HG02642 (cell line): ENCODE measurements around the gene CA5A.
A peak's percentile ranks its signal among the peaks of the same experiment; 100 is the strongest.

Experiments
- ATAC-seq: cut with Tn5 transposase; IDR thresholded peaks from one replicate; pipeline ENCODE4 v1.9.1; 2021; ENCODE audit warnings: mild to moderate bottlenecking; ENCODE audit not compliant: unreplicated experiment, poor library complexity

CA5A gene

DNA sequence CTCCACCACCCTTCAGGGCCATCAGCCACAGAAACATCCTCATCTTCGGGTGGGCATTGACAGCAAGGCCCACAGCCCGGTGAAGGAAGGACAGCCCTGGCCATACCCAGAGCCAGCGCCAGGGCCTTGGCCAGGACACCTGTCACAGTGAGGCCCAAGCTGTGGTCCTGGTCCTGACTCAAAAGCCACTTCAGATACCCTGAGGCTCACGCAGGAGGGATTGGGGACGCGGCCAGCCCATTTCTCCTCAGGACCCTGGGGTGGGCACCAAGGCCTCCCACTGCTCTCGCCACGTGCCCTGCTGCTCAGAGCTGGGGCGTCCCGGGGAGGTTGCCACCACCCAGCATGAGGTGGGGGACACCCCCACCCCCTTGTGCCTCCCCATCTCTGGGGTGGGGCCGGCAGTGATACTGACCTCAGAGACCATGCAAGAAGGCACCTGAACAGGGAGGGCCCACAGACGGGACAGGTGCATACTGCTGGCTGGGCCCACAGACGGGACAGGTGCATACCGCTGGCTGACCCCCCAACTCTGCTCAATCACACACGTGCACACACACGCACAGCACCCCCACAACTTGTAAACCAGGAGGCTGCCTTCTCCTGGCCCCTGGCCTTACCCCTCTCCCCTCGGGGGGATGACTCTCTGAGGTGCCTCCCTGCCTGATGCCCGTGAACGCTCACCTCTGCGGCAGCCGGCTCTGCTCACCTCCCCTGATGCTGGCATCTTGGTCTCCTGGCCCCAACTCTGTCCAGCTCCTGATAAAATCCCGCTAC is 81.2 kb downstream of the CA5A start:
- ATAC-seq = no peak

DNA sequence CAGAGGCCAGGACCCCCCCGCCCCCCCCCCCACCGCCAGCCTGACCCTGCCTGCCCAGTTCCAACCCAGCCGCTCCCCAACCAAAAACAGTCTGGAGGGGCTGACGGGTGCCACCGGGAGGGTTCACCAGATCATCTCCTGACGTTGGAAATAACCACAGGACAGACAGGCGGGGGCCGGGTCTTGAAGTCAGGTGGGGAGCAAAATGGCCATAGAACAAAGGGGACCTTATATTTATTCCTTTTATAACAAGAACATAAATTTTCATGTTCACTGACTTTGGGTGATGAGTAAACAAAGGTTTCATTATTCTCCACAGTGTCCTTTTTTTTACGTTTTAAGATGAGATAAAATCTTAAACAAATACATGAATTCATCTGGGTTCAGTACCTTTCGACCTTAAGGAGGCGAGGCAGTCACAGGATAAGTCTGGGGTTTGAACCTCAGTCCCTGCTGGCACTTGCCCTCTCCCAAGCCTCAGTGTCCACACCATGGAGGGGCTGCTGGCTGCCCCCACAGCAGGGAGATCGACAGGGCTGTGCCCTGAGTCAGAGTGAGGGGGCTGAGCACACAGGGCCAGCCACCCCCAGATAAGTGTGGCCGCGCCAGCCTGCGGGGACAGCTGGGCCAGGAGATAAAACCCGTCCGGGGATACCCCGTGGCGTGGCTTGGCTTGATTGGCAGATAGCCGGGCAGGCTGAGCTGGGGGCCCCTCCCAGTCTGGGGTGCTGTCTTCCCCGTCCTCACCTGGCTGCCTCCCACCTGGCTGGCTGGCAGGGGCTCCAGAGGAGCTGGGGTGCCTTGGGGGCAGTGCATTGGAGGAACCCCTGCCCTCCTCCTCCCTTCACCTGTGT is 82.0 kb downstream of the CA5A start:
- ATAC-seq = no peak

DNA sequence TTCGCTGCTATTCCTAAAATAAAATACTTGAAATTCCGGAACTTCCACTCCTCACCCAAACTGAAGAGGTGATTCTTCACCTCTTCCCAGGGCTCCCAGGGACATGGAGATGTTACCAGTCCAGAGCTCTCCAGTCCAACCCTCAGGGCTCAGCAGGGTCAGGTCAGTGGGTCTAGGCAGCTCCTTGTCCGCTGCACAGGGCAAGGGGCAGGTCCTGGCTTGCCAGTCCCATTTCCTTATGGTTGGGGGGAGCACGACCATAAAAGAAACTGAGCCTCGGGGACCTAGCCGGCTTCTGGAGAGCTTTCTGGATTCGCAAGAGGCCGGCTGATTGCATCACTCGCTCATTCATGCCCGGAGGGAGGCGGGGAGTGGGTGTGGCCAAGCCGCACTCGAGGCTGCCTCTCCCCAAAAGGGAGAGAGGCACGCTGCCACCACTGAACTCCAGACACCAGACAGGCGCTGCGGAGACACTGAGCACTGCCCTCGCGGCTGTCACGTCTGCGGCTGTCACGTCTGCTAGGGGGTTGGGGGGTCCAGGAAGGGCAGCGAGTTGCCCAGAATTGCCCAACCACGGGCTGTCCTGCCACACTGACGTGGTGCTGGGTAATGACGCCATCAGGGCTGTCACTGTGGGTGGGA is 82.8 kb downstream of the CA5A start:
- peak; percentile 65 for ATAC-seq

DNA sequence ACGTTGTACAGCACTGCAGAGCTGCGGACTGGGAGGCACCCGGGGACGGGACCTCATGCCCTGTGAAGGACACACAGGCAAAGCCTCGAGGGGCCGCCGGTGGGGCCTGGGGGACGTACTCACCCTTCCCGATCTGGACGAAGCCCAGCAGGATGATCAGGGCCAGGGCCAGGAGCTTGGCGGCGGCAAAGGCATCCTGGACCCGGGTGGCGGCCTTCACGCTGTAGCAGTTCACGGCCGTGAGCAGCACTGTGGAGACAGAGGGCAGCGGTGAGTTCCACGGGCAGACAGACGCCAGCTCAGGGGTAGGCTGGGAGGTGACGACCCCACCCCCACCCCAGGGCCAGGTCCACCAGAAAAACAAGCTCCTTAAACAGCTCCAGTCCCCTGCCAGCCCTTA is 84.7 kb downstream of the CA5A start:
- no peak for ATAC-seq

DNA sequence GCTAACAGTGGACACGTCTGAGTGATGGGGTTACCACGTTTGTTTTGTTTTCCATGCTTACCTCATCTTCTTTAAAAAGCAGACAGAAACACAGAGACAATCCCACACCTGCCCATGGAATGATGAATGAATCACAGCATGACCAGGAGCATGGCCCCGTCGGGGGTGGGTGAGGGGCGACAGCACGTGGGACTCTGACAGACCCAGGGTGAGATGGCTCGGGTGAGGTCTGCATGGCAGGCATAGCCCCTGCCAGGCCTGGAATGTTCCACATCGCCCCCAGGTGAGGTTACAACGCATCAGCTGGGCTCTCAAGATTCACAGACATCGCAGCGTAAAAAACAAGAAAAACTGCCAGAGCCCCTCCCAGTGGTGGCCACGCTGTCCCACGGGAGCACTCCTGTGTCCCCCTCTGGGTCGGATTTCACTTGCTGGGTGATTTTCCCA is 85.2 kb downstream of the CA5A start:
- no peak for ATAC-seq

DNA sequence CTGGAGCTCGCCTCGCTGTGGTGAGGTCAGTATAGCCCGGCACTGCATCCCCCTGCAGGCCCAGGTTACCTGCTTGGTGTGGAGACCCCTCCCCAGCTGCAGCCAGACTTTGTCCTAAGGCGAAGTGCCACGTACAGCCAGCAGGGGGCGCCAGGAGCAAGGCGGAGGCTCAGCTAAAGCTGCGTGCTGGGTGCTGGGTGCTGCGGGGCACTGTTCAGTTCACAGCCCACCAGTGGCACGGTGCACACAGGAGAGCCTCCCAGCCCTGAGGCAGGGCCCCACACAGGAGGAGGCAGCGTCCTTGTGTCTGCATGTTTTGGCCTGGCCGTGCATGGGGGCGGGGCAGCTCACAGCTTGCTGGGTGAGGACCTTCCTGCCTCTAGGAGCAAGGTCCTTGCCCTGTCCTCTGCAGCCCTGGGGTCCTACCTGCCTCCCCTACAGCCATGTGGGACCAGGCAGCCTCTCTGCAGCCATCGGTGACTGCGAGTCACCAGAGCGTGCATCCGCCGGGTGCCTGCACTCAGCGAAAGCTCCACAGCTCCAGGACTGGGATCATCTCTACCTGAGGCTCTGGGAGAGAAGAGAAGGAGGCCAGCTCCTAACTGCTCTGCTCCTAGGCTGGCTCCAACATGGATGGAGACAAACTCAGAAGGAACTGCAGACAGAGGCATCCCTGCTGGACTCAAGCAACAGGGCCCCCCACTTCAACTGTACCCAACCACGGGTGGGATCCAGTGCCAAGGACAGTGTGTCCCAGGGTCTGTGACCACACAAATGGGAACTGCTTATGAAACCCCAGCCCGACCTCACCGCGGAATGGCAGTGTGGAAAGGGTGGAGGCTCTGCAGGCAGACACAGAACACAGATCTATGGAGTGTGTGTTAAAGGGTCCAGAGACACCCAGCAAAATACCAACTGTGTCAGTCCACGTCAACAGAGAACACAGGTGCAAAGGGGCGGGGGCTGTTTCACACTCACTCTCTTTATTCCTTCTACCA is 86.0 kb downstream of the CA5A start:
- ATAC-seq = peak; percentile 41

DNA sequence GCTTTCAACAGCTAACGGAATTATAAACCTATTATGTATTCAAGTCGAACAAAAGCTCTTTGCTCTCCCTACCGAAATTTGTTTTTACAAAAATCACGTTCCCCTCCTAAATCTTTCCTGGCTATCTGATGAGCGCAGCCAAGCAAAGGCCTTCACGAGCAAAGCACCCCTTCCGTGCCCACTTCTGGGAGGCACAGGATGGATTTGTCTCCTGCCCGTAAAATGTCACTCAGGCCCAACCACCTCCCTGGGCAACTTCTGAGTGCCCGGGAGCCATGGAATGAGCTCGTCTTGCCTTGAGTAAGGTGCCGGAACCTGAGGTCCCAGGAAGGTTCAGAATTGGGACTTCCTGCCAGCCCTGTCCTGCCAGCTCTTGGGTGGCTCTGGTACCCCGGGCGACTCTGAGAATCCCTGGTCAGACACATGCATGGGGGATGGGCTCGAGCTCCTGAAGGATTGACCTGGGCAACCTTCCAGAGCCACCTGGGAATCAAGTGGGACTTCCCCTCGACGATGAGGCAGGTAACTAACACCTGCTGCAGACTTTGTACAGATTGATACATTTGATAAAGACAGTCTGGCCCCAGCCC is 86.8 kb downstream of the CA5A start:
- peak; percentile 3 for ATAC-seq

DNA sequence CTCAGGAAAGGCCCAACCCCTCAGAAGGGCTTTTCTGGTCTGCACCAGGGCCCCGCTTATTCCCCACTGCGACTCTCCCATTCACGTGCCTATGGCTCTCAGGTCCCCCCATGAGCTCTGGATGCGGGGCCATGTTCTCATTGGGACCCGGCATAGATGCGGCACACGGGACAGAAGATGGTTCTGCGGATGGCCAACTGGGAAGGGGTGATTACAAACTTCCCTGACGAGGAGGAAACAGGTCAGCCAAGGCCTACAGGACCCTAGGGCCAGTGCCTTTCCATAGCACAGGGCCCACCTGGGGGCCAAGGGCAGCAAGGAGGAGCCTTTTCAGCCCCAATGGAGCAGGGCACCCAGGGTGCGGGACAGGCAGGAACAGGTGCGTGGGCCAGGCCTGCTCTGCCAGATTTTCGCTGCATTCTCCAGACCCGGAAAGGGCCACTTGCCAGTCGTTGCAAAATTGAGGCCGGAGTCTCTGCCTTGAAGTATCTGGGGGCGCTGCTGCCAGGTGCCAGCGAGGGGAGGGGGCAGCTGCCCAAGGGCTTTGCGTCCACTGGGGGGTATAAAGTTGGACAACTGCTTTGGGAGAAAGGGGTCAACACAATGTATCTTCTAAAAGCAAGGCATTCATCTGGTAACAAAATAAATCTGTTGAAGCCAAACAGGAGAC is 87.5 kb downstream of the CA5A start:
- ATAC-seq = no peak

DNA sequence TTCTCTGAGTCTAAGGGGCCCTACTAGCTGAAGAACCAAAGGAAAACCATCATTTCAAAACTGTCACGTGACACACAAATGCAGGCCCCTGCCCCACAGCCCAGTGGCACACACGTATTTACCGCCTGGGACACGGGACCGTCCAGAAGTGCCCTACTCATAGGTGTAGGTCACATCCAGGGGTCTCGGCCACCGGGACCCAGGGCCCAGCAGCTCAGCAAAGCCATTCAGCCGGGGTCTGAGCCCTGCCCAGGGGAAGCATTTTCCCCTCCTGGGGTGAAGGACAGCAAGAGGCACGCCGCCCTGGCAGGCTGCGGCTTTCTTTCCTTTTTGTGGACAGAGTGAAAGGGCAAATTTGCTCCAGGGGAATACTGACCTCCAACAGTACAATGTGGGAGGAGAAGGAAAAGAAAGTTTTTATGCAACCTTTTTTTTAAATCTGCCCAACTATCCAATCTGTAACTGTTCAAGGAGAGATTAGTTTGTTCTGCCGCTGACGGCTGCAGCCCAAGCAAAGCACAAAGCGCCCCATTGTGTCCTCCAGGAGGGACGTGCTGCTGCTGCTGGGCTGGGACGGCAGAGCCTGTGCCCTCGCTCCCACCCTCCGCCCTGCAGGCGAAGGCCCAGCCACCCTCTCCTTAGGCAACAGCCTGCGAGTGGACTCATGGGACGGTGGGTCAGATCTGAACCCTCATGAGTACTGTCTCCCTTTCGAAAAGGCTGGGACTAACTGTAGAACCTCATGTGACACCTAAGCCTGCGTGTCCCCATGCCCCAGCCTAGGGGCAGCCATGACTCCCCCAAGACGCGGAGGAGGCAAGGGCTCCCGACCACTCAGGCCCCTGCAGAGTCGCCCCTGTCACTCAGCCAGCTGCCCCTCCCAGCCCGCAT is 88.3 kb downstream of the CA5A start:
- no peak for ATAC-seq

DNA sequence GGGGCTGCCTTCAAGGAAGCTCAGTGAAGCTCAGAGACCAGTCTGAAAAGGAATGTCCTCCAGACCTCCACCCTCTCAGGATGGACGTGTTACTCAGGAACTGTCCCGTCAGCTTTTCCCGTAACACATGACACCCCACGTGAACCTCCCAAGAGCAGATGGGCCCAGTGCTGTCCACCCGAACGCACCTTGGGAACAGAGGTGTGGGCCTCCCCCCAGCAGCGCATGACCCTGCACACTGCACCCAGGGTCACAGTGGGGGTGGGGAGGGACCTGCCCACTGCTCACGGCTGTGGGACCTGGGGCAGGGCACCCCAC is 88.9 kb downstream of the CA5A start:
- ATAC-seq = no peak

DNA sequence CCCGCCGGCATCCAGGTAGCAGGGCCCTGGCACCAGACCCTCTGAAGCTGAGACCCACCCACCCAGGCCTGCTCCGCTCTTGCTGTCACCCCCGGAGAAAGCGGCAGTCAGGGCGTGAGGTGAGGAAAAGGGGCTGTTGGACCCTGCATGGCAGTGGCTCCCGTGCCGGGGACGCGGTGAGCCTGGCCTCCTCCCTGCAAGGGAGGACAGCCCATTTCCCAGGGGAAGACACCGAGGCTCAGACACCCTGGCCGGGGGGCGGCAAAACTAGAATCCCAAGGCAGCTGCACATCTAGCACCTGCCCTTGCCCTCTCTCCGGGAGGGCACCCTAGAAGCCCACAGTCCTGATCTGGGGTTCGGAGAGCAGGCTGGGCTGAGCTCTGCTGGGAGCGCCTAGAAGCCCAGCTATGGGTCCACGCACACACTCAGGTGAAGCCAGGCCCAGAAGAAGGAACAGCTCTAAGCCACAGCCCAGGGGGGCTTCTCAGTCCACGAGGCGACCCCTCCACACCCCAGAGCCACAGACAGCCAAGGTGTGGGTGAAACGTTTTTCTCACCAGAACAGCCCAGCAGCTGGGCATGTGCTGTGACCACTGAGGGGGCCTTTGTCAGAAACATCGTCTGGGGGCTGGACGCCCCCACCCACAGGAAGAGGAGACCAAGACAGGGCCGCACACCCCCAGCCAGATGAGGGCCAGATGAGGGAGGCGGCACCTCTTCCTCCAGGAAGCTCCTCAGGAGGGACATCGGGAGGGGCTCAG is 89.4 kb downstream of the CA5A start:
- no peak for ATAC-seq

DNA sequence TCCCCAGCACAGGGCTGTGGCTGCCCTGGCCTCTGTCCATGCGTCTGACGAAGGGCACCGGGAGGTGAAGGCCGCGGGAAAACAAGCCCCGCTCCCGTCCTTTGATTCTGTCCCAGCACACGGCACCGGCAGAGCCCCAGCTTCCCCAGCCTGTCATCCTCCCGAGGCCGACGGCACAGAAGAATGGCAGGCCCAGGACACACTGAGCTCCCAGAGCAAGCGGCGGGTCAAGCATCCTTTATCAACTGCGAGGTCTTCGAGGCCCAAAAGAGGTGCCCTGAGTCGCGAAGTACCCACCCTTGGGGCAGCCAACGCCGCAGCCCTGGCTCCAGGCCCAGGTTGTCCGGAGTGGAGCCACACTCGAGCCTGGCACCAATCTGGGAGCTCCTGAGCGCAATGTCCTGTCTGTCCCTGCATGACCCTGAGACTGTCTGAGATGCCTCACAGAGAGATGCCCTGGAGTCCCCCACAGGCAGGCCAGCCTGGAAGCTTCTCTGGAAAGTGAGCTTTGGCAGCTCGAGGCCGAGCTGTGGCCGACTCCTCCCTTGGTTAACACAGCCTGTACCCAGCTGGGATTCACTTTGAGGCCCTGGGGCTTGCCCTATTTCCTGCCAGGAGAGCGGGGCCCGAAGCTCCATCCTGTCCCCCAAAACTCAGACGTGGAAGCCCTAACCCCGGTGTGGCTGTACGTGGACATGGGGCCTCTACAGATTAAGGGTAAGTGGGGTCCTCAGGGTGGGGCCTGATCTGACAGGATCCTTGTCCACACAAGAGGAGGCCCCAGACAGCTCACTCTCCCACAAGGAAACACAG is 90.3 kb downstream of the CA5A start:
- ATAC-seq = no peak

DNA sequence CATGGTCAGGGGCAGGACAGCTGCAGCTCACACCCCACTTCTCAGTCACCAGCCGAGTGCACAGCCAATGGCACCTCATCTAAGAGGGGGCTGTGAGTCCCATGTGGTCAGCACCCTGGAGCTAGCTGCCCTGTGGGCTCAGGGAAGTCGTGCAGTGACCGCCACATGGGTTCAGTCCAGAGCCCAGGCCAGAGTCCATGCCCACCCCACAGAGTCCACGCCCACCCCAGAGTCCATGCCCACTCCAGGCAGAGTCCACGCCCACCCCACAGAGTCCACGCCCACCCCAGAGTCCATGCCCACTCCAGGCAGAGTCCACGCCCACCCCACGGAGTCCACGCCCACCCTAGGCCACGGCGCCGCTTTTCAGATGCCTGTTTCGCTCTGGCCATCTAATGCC is 91.1 kb downstream of the CA5A start:
- no peak for ATAC-seq

DNA sequence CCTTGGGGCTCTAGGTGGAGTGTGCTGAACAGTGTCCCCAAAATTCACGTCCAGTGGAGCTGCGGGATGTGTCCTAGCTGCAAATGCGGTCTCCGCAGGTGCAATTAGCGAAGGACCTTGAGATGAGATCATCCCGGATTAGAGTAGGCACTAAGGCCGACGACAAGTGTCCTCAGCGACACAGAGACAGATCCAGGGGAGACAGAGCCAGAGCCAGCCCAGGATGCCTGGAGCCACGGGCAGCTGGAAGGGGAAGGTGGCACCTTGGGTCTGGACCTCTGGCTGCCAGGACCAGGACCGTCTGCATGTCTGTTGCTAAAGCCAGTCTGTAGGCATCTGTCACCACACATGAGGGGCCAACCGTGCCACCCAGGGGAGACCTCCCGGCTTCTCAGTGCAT is 91.5 kb downstream of the CA5A start:
- no peak for ATAC-seq

DNA sequence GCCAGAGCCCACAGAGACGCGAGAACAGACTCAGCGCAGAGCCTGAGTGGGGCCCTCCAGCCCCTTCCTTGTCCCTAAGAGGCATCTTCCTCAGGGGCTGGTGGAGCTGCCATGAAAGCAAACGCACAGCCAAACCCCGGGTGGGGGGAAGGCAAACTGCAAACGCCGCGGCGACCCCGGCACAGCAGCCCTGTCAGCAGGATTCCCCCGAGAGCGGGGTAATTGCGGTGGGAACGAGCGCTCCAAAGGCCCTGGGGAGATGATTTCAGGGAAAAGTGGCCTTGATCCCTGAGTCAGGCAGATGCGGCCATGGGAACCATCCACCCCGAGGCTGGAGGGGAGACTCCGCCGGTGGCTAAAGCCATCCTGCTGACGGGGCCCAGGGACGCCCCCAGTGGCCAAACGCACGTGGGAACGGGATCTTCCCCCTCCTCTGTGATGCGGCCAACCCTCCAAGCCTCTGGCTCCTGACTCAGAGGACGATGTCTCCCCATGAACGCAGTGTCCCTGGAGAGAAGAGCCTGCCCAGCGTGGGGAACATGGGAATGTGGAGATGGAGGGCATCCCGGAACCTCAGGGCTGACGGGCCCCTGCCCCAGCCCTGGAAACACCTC is 92.1 kb downstream of the CA5A start:
- ATAC-seq = no peak

DNA sequence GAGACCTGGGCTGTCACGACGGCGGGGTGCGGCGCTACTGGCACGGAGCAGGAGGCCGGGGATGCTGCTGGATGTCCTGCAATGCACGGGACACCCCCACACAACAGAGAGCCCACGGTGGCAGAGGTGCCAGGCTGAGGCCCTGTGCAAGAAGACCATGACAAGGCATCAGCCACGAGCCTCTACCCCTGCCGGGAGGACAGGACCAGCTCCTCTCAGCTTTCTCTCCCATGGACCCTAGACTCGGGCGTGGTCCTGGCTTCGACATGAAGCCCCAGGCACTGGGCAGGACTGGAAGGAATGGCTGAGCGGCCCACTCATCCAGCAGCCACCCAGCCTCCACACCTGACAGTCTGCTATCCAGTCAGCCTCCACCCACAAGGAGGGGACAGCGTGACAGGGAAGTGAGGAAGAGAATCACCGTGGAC is 92.6 kb downstream of the CA5A start:
- ATAC-seq = no peak
